Peyer's patch (tissue), 4 donors: ENCODE results near the gene HOXC4.

ENCODE experiments used
- POLR2A ChIP-seq, 2 donors: fragments of 450-650 bp; IDR thresholded peaks; one replicate each; pipeline ENCODE4 v1.5.1; 2017; ENCODE audit warnings: antibody characterized with exemption in 2 of 2, mild to moderate bottlenecking in 2 of 2, moderate library complexity in 2 of 2
- TF ChIP-seq, protein P1 (sequence below), 6 experiments: fragments of 450-650 bp in 4 of 6; fragments of 200-600 bp in 2 of 6; sonication (generic) in 1 of 6; IDR thresholded peaks; one replicate each; pipeline ENCODE4 v1.5.1; 2017 to 2019; ENCODE audit warnings: antibody characterized with exemption in 6 of 6, mild to moderate bottlenecking in 3 of 6, moderate library complexity in 1 of 6

DNA sequence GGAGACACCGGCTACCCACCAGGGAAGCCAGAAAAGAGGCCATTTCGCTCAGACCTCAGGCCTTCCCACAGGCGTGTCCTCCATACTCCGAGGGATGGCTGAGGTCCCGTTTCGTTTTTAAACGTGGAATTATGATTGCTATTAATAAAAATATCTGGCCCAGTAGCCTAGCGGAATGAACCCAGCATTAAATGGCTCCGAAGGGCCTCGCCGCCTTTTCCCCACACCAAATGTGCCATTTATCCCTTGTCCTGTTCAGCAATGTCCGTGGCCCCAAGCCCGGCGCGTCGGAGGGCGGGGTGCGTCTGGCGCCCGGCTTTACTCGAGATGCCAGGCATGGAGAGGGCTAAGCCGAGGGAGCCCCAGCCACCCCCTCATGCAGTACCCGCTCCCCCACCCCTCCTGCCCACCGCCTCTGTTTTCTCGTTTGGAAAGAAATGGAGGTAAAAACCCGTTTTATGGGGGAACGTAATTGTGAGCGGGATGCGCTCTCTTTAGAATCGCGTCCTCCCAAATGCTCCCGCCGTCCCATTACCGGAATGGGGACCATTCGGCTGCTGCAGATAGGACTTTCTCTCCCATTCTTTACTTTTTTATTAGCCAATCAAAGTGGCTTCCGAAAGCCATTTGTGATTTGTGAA, 39.1 kb upstream of the HOXC4 start:
- TF ChIP-seq POLR2A (IDR thresholded peaks at IDR 0.05), result no peak
- TF ChIP-seq, protein P1, sequence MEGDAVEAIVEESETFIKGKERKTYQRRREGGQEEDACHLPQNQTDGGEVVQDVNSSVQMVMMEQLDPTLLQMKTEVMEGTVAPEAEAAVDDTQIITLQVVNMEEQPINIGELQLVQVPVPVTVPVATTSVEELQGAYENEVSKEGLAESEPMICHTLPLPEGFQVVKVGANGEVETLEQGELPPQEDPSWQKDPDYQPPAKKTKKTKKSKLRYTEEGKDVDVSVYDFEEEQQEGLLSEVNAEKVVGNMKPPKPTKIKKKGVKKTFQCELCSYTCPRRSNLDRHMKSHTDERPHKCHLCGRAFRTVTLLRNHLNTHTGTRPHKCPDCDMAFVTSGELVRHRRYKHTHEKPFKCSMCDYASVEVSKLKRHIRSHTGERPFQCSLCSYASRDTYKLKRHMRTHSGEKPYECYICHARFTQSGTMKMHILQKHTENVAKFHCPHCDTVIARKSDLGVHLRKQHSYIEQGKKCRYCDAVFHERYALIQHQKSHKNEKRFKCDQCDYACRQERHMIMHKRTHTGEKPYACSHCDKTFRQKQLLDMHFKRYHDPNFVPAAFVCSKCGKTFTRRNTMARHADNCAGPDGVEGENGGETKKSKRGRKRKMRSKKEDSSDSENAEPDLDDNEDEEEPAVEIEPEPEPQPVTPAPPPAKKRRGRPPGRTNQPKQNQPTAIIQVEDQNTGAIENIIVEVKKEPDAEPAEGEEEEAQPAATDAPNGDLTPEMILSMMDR (IDR thresholded peaks at IDR 0.05), result no peak
